Measurements from ENCODE around the gene ANP32E.
"Not testable (repeated sequence)": the region's sequence is repeated elsewhere in the genome, so short reads cannot be mapped to it uniquely, and the experiment has no call there.

ANP32E gene

GRCh38 chr1:150208460-150208859 is 27.5 kb downstream of the ANP32E start:
- CTCF ChIA-PET; POLR2A ChIA-PET; H3K36me3 ChIP-seq (ENCODE audit: control insufficient read depth in 4 of 4, insufficient read depth in 4 of 4, low read length in 3 of 4); H3K27ac ChIP-seq (ENCODE audit: insufficient read depth in 1 of 2, low read depth in 1 of 2, low read length in 2 of 2, poor library complexity in 1 of 2, severe bottlenecking in 2 of 2); DNase-seq; H3K27me3 ChIP-seq (replicated peaks in 2 of 5; ENCODE audit: control insufficient read depth in 4 of 5, insufficient read depth in 5 of 5, low read length in 4 of 5); H3K4me3 ChIP-seq (ENCODE audit: control insufficient read depth in 1 of 7, extremely low read depth in 1 of 7, insufficient read depth in 4 of 7, low read depth in 2 of 7, low read length in 6 of 7); H3K4me1 ChIP-seq (ENCODE audit: control extremely low read depth in 1 of 4, control insufficient read depth in 4 of 4, insufficient read depth in 4 of 4, low read length in 3 of 4); H3K9me3 ChIP-seq (ENCODE audit: control extremely low read depth in 1 of 5, control insufficient read depth in 4 of 5, insufficient read depth in 2 of 5, low read depth in 1 of 5, low read length in 4 of 5): not testable (repeated sequence)
- WGBS (ENCODE audit: insufficient coverage) = 100% methylated on average over 3 of the region's 6 CpGs

- no peaks in the 10 kb centered on the region for H3K9me3 ChIP-seq (ENCODE audit: control extremely low read depth in 1 of 5, control insufficient read depth in 4 of 5, insufficient read depth in 2 of 5, low read depth in 1 of 5, low read length in 4 of 5)
- no peaks in the 10 kb centered on the region for H3K27me3 ChIP-seq (replicated peaks in 2 of 5; ENCODE audit: control insufficient read depth in 4 of 5, insufficient read depth in 5 of 5, low read length in 4 of 5)
- H3K4me3 ChIP-seq (ENCODE audit: control insufficient read depth in 1 of 7, extremely low read depth in 1 of 7, insufficient read depth in 4 of 7, low read depth in 2 of 7, low read length in 6 of 7) = no peak overlapping the region
- no peaks in the 10 kb centered on the region for H3K4me1 ChIP-seq (ENCODE audit: control extremely low read depth in 1 of 4, control insufficient read depth in 4 of 4, insufficient read depth in 4 of 4, low read length in 3 of 4)
- H3K36me3 ChIP-seq (ENCODE audit: control insufficient read depth in 4 of 4, insufficient read depth in 4 of 4, low read length in 3 of 4) = no peaks in the 10 kb centered on the region
- POLR2A ChIA-PET = no interaction called here
- WGBS (ENCODE audit: insufficient coverage) = 98% methylated on average over 5 of the region's 7 CpGs
- CTCF ChIA-PET = no interaction called here
- DNase-seq = no peak
- no peak overlapping the region for H3K27ac ChIP-seq (ENCODE audit: insufficient read depth in 1 of 2, low read depth in 1 of 2, low read length in 2 of 2, poor library complexity in 1 of 2, severe bottlenecking in 2 of 2)
These were observed 28.5 kb downstream of the ANP32E start for GRCh38 chr1:150207281-150207971.

GRCh38 chr1:150196417-150196816 is 39.5 kb downstream of the ANP32E start:
- CTCF ChIA-PET = no interaction called here
- no peak for DNase-seq
- 100% methylated on average over 1 of the region's 1 CpG for WGBS (ENCODE audit: insufficient coverage)
- H3K27me3 ChIP-seq (replicated peaks in 2 of 5; ENCODE audit: control insufficient read depth in 4 of 5, insufficient read depth in 5 of 5, low read length in 4 of 5) = no peaks in the 10 kb centered on the region
- no peaks in the 10 kb centered on the region for H3K4me1 ChIP-seq (ENCODE audit: control extremely low read depth in 1 of 4, control insufficient read depth in 4 of 4, insufficient read depth in 4 of 4, low read length in 3 of 4)
- POLR2A ChIA-PET = no interaction called here
- no peaks in the 10 kb centered on the region for H3K9me3 ChIP-seq (ENCODE audit: control extremely low read depth in 1 of 5, control insufficient read depth in 4 of 5, insufficient read depth in 2 of 5, low read depth in 1 of 5, low read length in 4 of 5)
- no peak overlapping the region for H3K27ac ChIP-seq (ENCODE audit: insufficient read depth in 1 of 2, low read depth in 1 of 2, low read length in 2 of 2, poor library complexity in 1 of 2, severe bottlenecking in 2 of 2)
- no peak overlapping the region for H3K4me3 ChIP-seq (ENCODE audit: control insufficient read depth in 1 of 7, extremely low read depth in 1 of 7, insufficient read depth in 4 of 7, low read depth in 2 of 7, low read length in 6 of 7)
- H3K36me3 ChIP-seq (ENCODE audit: control insufficient read depth in 4 of 4, insufficient read depth in 4 of 4, low read length in 3 of 4) = no peaks in the 10 kb centered on the region

GRCh38 chr1:150194381-150195031 is 41.4 kb downstream of the ANP32E start:
- no peaks in the 10 kb centered on the region for H3K27me3 ChIP-seq (replicated peaks in 2 of 5; ENCODE audit: control insufficient read depth in 4 of 5, insufficient read depth in 5 of 5, low read length in 4 of 5)
- no peaks in the 10 kb centered on the region for H3K9me3 ChIP-seq (ENCODE audit: control extremely low read depth in 1 of 5, control insufficient read depth in 4 of 5, insufficient read depth in 2 of 5, low read depth in 1 of 5, low read length in 4 of 5)
- POLR2A ChIA-PET = no interaction called here
- no peaks in the 10 kb centered on the region for H3K4me1 ChIP-seq (ENCODE audit: control extremely low read depth in 1 of 4, control insufficient read depth in 4 of 4, insufficient read depth in 4 of 4, low read length in 3 of 4)
- WGBS (ENCODE audit: insufficient coverage) = 100% methylated on average over 1 of the region's 4 CpGs
- no peak overlapping the region for H3K4me3 ChIP-seq (ENCODE audit: control insufficient read depth in 1 of 7, extremely low read depth in 1 of 7, insufficient read depth in 4 of 7, low read depth in 2 of 7, low read length in 6 of 7)
- CTCF ChIA-PET = no interaction called here
- H3K36me3 ChIP-seq (ENCODE audit: control insufficient read depth in 4 of 4, insufficient read depth in 4 of 4, low read length in 3 of 4) = no peaks in the 10 kb centered on the region
- no peak for DNase-seq
- no peak overlapping the region for H3K27ac ChIP-seq (ENCODE audit: insufficient read depth in 1 of 2, low read depth in 1 of 2, low read length in 2 of 2, poor library complexity in 1 of 2, severe bottlenecking in 2 of 2)

GRCh38 chr1:150192012-150192411 is 43.9 kb downstream of the ANP32E start:
- no peak overlapping the region for H3K27ac ChIP-seq (ENCODE audit: insufficient read depth in 1 of 2, low read depth in 1 of 2, low read length in 2 of 2, poor library complexity in 1 of 2, severe bottlenecking in 2 of 2)
- DNase-seq = no peak
- ChIA-PET CTCF (interaction anchor here (0.6 to 1.3 kb wide), 2 partner anchors 11 to 17 kb away, joined by 3 to 4 read pairs; no protein-coding TSS in a partner anchor), POLR2A (no interaction called here)
- H3K36me3 ChIP-seq (ENCODE audit: control insufficient read depth in 4 of 4, insufficient read depth in 4 of 4, low read length in 3 of 4) = no peaks in the 10 kb centered on the region
- H3K27me3 ChIP-seq (replicated peaks in 2 of 5; ENCODE audit: control insufficient read depth in 4 of 5, insufficient read depth in 5 of 5, low read length in 4 of 5) = no peaks in the 10 kb centered on the region
- WGBS (ENCODE audit: insufficient coverage) = 100% methylated on average over 1 of the region's 2 CpGs
- H3K4me3 ChIP-seq (ENCODE audit: control insufficient read depth in 1 of 7, extremely low read depth in 1 of 7, insufficient read depth in 4 of 7, low read depth in 2 of 7, low read length in 6 of 7) = no peak overlapping the region
- H3K4me1 ChIP-seq (ENCODE audit: control extremely low read depth in 1 of 4, control insufficient read depth in 4 of 4, insufficient read depth in 4 of 4, low read length in 3 of 4) = peaks cover 0 to 8% (median 3%) of the 10 kb centered on the region in 4 experiments
- no peaks in the 10 kb centered on the region for H3K9me3 ChIP-seq (ENCODE audit: control extremely low read depth in 1 of 5, control insufficient read depth in 4 of 5, insufficient read depth in 2 of 5, low read depth in 1 of 5, low read length in 4 of 5)

- H3K4me3 ChIP-seq (ENCODE audit: control insufficient read depth in 1 of 7, extremely low read depth in 1 of 7, insufficient read depth in 4 of 7, low read depth in 2 of 7, low read length in 6 of 7) = no peak overlapping the region
- ChIA-PET CTCF (interaction anchor here (1.0 to 21.0 kb wide), 19 partner anchors 10 to 299 kb away, joined by 3 to 239 read pairs (median 6); a partner anchor contains a TSS), POLR2A (interaction anchor here (1.0 to 1.2 kb wide), 4 partner anchors 21 to 301 kb away, joined by 3 to 6 read pairs (median 3); partner anchors contain the start of gene PLEKHO1)
- no peaks in the 10 kb centered on the region for H3K27me3 ChIP-seq (replicated peaks in 2 of 5; ENCODE audit: control insufficient read depth in 4 of 5, insufficient read depth in 5 of 5, low read length in 4 of 5)
- H3K27ac ChIP-seq (ENCODE audit: insufficient read depth in 1 of 2, low read depth in 1 of 2, low read length in 2 of 2, poor library complexity in 1 of 2, severe bottlenecking in 2 of 2) = no peak overlapping the region
- H3K9me3 ChIP-seq (ENCODE audit: control extremely low read depth in 1 of 5, control insufficient read depth in 4 of 5, insufficient read depth in 2 of 5, low read depth in 1 of 5, low read length in 4 of 5) = no peaks in the 10 kb centered on the region
- 61% methylated on average over 3 of the region's 3 CpGs for WGBS (ENCODE audit: insufficient coverage)
- DNase-seq = no peak
- no peaks in the 10 kb centered on the region for H3K36me3 ChIP-seq (ENCODE audit: control insufficient read depth in 4 of 4, insufficient read depth in 4 of 4, low read length in 3 of 4)
- peaks cover 2 to 12% (median 9%) of the 10 kb centered on the region in 4 experiments for H3K4me1 ChIP-seq (ENCODE audit: control extremely low read depth in 1 of 4, control insufficient read depth in 4 of 4, insufficient read depth in 4 of 4, low read length in 3 of 4)
These were observed 48.4 kb downstream of the ANP32E start for GRCh38 chr1:150187560-150187931.

Data from common myeloid progenitor, CD34-positive (primary cell).